Adrenal gland (tissue), 5 donors: ENCODE data around the gene APELA.

ENCODE experiments used
- POLR2A ChIP-seq, 2 donors: fragments of 450-650 bp; IDR thresholded peaks; one replicate each; pipeline ENCODE4 v1.6.1; 2017; ENCODE audit warnings: antibody characterized with exemption in 2 of 2, mild to moderate bottlenecking in 2 of 2, moderate library complexity in 1 of 2
- TF ChIP-seq, protein P1 (sequence below), 6 experiments: fragments of 450-650 bp in 4 of 6; fragments of 200-600 bp in 2 of 6; sonication (generic) in 1 of 6; IDR thresholded peaks; 1 replicate in 5 of 6; 2 replicates in 1 of 6; pipeline versions ENCODE4 v1.5.1 to v1.8.0; 2016 to 2021; ENCODE audit warnings: antibody characterized with exemption in 6 of 6, mild to moderate bottlenecking in 2 of 6, moderate library complexity in 1 of 6
- donor health status: DM: no; HTN: no; CAD: no.

DNA sequence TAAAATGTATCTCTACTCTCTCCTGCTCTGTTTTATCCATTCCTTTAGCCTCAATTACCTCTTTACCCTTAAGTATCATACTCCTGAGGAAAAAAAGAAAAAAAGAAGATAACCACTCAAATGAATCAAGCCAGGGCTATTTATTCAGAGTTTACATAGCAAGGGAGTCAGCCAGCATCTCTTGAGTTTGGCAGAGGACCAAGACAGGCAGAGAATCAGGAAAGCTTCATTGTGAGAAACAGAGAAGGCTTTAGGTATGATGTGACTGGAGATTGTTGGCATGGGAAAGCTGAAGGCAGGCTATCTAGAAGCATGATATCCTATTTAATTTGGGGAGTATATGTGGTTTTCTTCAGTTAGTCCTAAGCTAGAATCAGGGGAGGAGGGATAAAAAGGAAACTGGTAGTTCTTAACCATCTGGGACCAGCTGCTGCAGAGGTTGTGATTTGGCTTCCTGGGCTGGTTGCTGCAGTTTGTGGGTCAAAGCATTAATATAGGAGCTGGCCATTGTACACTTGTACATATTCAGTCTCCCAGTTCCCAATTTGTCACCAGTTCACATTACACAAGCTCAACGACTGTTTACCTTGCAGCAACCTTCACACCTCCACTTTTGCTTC, 11.2 kb downstream of the APELA start:
- TF ChIP-seq, protein P1, sequence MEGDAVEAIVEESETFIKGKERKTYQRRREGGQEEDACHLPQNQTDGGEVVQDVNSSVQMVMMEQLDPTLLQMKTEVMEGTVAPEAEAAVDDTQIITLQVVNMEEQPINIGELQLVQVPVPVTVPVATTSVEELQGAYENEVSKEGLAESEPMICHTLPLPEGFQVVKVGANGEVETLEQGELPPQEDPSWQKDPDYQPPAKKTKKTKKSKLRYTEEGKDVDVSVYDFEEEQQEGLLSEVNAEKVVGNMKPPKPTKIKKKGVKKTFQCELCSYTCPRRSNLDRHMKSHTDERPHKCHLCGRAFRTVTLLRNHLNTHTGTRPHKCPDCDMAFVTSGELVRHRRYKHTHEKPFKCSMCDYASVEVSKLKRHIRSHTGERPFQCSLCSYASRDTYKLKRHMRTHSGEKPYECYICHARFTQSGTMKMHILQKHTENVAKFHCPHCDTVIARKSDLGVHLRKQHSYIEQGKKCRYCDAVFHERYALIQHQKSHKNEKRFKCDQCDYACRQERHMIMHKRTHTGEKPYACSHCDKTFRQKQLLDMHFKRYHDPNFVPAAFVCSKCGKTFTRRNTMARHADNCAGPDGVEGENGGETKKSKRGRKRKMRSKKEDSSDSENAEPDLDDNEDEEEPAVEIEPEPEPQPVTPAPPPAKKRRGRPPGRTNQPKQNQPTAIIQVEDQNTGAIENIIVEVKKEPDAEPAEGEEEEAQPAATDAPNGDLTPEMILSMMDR (IDR thresholded peaks at IDR 0.05): no peak
- TF ChIP-seq POLR2A (IDR thresholded peaks at IDR 0.05): no peak
